Activated gamma-delta T cell treated with anti-CD3 and anti-CD28 coated beads, Interleukin-2, amount 50 U/mL, for 16 hours (primary cell): ENCODE measurements around the gene CARD14.
A peak's percentile ranks its signal among the peaks of the same experiment; 100 is the strongest.

Experiments
- DNase-seq: peaks from one replicate; pipeline ENCODE4 v3.0.0-alpha.2; 2020; ENCODE audit warnings: low read depth

Gene CARD14

GRCh38 chr17:80169784-80170500 is at the start of gene CARD14:
Gene CARD14, plus strand, starts transcription at chr17:80170030. Its CDS starts 11,409 bp downstream, at chr17:80181439.
- no peak for DNase-seq

GRCh38 chr17:80122026-80122575 is 47.7 kb upstream of the CARD14 start:
- no peak for DNase-seq

DNA sequence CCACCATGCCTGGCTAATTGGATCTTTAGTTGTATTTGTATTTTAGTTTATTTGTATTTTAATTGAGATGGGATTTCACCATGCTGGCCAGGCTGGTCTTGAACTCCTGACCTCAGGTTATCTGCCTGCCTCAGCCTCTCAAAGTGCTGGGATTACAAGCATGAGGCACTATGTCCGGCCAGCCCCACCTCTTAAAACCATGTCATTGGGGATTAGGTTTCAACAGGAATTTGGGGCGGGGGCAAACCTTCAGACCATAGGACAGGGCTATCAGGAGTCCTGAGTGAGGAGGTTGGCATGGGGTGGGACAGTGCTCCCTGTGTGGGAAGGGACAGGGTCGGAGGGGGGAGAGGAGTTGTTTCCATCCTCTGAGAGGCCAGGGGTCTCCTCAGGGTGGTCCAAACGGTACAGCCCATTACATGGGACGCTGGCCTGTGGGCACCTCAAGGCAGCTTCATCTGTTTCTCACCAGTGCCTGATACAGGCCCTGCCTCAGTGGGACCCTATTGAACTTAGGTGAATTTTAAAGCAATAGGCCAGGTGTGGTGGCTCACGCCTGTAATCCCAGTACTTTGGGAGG is 46.8 kb upstream of the CARD14 start:
- no peak for DNase-seq

DNA sequence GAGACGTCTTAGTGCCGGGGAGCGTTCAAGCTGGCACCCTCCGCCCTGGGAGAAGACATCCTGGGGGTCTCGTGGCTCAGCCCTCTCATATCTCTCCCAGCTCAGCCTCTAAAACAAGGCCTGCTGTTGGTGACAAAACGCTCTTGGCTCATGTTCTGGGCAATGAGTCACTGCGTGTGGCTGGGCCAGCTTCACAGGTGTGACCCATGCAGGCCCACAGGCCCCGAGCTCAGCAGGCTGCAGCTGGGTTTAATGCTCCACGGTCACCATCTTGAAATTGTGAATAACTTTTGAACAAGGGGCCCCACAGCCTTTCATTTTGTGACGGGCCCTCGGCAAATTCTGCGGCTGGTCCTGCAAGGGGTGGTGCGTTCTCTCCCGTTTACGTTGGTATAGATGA is 46.0 kb upstream of the CARD14 start:
- no peak for DNase-seq

DNA sequence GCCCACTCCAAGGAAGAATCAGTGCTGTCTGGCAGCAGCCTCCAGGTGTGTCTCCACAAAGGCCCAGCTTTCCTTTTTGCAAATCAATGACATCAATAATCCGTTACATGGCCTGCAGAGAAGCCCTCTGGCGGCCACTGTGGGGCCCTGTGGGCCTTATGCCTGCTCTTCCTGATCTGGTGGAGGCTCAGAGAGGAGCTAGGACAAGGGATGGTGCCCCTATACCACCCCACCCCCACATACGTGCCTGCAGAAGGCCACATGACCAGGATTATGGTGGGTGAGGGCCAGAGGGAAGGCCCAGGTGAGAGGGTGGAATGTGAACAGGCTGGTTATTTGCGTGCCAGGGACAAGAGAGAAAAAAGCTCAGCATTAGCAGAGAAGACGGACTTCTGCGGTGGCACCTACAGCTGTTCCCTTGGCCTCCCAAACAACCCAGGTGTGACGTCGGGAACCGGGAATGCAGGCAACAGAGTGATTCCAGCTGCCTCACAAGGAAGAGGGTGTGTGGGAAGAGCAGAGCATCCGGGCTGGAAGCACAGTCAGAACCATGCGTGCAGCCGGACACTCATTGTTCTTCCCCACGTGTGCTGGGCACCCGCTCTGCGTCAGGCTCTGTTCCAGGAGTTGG is 45.4 kb upstream of the CARD14 start:
- no peak for DNase-seq

- no peak for DNase-seq
Measured at GRCh38 chr17:80125656-80126448, 44.0 kb upstream of the CARD14 start.

GRCh38 chr17:80126449-80126715 is 43.4 kb upstream of the CARD14 start:
- DNase-seq = no peak

DNA sequence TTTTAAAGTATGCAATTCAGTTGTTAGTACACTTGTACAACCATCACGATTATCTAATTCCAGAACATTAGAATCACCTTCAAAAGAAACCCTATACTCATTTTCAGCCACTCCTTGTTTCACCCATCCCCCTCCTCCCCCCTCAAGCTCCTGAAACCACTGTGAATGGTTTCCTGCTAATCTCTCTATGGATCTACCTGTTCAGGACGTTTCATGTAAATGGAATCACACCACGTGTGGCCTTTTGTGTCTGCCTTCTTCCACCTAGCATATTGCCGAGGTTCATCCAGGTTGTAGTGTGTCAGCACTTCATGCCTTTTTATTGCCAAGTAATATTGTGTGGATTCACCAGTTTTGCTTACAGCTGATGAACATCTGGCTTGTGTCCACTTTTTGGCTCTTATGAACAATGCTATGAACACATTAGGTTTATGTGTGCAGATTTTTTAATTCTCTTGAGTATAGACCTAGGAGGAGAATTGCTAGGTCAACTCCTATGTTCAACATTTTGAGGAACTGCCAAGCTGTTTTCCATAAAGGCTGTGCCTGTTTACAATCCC is 40.7 kb upstream of the CARD14 start:
- DNase-seq = no peak

GRCh38 chr17:80130992-80131391 is 38.8 kb upstream of the CARD14 start:
- no peak for DNase-seq

DNA sequence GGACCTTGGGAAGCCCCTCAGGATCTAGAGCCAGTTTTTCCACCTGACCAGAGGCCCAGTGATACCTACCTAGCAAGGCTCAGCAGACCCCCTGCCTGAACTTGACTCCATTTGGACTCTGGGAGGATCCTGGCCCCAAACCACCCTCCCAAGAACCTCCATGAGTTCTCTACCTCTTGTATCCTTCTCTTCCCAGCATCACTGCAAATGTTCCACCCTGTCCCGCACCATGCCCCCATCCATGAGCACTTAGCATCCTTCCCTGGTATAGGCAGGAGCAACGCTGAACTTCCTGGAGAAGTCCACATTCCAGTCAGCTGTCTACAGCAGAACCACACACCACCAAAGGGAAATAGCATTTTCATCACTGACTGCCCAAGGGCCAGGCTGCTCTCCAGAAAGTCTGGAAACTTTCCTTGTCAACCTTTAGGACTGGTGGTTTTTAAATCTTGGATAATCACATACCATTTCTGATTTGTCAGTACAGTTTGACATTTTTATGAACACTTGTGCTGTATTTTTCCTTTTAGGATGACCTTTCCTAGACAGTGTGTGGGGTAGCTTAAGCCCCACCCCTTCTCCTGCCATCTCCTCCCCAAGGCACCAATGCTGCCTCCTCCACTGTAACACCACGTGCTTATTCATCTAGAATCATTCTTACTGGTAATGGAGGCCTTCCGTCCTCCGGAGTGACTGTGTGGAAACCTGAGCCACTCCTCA is 36.8 kb upstream of the CARD14 start:
- DNase-seq = no peak

GRCh38 chr17:80133626-80133970 is 36.2 kb upstream of the CARD14 start:
- DNase-seq = no peak

DNA sequence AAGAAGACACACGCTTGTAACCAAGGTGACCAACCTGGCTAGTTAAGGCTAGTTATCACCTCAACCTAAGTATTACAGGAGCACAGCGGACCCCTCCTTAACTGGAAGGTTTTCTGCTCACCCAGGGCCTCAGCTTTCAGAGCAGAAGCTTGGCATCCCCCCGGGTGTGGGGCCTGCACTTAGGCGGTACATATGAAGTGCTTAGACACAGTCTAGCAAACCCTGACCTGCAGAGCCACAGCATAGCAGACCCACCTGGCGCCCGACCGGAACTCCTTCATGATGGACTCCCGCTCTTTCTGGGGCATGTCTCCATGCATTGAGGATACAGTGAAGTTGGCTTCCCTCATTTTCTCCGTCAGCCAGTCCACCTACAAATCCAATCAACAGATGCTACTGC is 32.7 kb upstream of the CARD14 start:
- no peak for DNase-seq

DNA sequence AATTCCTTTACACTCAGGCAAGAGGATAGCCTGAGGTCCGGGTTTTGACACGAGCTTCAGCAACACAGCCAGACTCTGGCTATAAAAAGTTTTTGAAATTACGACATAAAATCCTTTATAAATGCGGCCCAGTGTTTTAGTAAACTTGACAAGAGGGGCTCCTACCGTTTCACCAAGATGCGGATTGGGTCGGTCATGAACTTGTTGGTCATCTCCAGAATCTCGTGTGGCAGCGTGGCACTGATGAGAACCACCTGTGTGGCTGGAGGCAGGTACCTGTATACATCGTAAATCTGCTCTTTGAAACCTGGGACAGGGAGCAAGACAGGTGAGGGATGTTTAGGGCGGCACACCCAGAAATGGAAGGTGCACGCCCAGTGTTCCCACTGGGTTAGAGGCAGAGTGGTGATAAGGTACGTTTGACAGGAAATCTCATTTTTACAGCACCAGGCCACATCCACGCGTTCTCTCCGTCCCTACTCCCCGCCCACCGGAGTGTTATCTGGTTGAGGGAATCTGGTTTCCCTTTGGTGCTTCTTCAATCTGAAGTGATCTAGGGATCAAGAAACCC is 30.9 kb upstream of the CARD14 start:
- no peak for DNase-seq

DNA sequence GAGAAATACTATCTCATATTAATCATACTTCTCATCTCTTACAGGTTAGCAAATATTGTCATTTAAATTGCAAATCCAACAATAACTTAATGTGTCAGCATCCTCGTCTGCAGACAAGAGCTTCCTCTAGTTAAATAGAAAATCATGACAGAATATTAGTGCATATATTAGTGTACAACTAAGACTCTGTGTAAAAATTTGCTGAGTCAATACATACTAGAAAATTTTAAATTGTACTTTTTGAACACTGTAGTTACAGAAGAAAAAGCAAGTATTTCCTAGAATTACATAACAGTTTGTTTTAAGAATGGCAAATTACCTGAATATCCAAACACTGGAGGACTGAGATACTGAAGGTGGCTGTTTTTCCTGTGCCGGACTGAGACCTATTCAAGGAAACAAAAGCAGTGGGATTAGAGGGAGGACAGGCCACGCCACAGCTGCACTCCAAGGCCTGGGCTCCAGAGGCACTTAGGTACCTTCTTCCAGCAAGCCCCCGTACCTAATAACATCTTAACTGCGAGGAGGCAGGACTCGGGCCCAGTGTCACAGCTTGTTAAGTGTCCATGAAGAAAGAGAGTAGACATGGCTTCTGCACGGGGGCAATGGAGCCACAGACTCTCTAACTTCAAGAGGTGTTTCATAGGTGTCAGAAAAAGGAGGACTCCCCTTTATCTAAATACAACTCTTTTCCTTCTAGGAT is 28.2 kb upstream of the CARD14 start:
- DNase-seq = no peak

- no peak for DNase-seq
Measured at GRCh38 chr17:80142929-80143328, 26.9 kb upstream of the CARD14 start.

DNA sequence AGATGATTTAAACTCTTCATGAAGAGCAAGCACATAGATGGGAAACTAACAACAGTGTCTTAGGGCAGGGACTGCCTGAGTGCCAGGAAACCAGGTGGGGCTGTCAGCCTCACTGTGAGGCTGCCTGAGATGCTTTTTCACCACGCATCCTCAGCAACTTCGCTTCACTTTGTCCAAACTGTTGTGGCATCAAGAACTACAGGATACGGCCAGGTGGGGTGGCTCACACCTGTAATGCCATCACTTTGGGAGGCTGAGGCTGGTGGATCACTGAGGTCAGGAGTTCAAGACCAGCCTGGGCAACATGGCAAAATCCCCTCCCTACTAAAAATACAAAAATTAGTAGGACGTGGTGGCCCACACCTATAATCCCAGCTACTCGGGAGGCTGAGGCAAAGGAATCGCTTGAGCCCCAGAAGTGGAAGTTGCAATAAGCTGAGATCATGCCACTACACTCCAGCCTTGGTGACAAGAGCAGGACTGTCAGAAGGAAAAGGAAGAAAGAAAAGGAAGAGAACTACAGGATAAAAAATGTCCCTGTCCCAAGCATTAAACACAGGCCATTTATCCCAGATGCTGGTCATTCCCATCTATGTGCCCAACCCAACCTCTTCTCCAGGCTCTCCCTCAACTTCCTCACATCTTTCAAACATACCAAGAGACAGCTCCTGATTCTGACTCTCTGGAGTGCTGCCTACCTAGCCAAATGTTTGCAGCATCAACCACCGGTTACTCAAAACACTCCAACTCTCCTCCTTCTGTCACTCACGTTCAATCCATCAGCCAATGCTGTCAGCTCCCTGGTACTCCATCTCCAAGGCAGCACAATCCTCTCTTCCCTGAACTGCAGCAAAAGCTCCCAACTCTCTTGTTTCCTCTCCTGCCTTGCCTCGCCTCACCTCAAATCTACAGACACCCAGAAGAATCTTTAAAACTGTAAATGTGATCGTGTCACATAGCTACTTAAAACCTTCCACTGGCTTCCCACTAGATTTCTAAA is 24.5 kb upstream of the CARD14 start:
- no peak for DNase-seq

DNA sequence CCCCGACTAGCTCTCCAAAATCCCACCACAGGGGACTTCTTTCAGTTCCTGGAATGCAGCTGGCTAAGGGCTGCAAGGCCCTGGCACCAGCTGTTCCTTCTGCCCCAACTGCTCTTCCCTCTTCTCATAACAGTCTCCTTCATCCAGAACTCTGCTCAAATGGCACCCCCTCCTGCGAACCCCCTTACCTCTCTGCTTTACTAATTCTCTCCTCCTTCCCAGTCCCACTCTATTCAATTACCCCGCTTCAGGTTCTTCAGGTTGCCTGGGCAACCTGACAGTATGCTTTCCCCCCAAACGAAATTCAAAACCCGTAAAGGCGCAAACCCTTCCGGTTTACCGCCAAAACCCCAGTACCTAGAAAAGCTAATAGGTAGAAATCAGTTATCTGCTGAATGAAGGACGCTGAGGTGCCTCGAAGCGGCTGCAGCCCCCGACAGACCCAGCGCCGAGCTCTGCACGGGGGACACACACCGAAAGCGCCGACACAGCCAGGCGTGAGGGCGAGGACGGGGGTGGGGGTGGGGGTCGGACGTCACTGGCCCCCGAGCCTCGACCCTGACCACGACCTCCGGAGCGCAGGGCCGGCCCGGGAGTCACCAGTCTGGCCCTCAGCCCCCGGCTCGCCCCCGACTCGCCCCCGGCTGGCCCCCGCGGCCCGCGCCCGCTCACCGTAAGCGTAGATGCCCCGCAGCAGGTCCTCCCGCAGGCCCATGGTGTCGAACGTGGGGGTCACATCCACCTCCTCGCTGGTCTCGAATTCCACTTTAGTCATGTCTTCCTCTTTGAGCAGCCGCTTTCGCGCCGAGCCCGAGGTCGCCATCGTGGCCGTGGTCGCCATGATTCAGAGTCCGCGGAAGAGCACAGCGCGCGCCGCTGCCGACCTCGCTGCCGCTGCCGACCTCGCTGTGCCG is 23.5 kb upstream of the CARD14 start:
- no peak for DNase-seq

GRCh38 chr17:80147035-80147822 is 22.6 kb upstream of the CARD14 start, which contains the start of gene EIF4A3:
Gene EIF4A3, minus strand, starts transcription at chr17:80147128. Its CDS starts 167 bp downstream, at chr17:80146961.
- peak; percentile 94 for DNase-seq
